Natural killer cell (primary cell): Measurements from ENCODE around the gene FLOT1. TPM values are rescaled to one million over a fixed set of nuclear protein-coding genes. Genes with fewer than 3 reads are reported as not detected.

Experiments
- ATAC-seq, 3 donors: fragments of 150-1000 bp in 2 of 3; fragments of 200-7000 bp in 1 of 3; cut with Tn5 transposase; 1 replicate in 1 of 3; 2 replicates in 2 of 3; pipeline ENCODE4 v1.10.0; 2021; ENCODE audit warnings: mild to moderate bottlenecking in 2 of 3, moderate library complexity in 2 of 3
- DNase-seq, 2 donors: peaks; one replicate each; pipeline versions ENCODE4 v3.0.0 to v3.0.0-alpha.2; 2013 to 2021; ENCODE audit warnings: mixed read lengths in 1 of 2
- H3K27ac ChIP-seq: one replicate; pipeline ENCODE4 v1.5.1; 2013; ENCODE audit warnings: mild to moderate bottlenecking, low read length
- H3K27me3 ChIP-seq: one replicate; pipeline ENCODE4 v1.6.1; 2013; ENCODE audit warnings: low read length; ENCODE audit not compliant: control insufficient read depth, insufficient read depth
- H3K36me3 ChIP-seq: one replicate; pipeline ENCODE4 v1.6.1; 2013; ENCODE audit warnings: low read length; ENCODE audit not compliant: control insufficient read depth, insufficient read depth
- H3K4me1 ChIP-seq: one replicate; pipeline ENCODE4 v1.6.1; 2013; ENCODE audit warnings: low read length; ENCODE audit not compliant: control insufficient read depth, insufficient read depth
- H3K4me3 ChIP-seq: one replicate; pipeline ENCODE4 v1.5.1; 2013; ENCODE audit warnings: low read length
- H3K9me3 ChIP-seq: one replicate; pipeline ENCODE4 v1.6.1; 2013; ENCODE audit warnings: low read length; ENCODE audit not compliant: control insufficient read depth, insufficient read depth
- H3K27ac Mint-ChIP-seq, 2 donors: one replicate each; pipeline ENCODE4 v1.8.0; 2022; ENCODE audit warnings: mild to moderate bottlenecking in 2 of 2, mixed read lengths in 2 of 2, moderate library complexity in 1 of 2
- H3K27me3 Mint-ChIP-seq, 2 donors: one replicate each; pipeline ENCODE4 v1.8.0; 2022; ENCODE audit warnings: low read depth in 2 of 2, mixed read lengths in 2 of 2
- H3K36me3 Mint-ChIP-seq: one replicate; pipeline ENCODE4 v1.8.0; 2022; ENCODE audit warnings: mixed read lengths
- H3K4me1 Mint-ChIP-seq, 2 donors: one replicate each; pipeline ENCODE4 v1.8.0; 2022; ENCODE audit warnings: mixed read lengths in 2 of 2
- H3K4me3 Mint-ChIP-seq: one replicate; pipeline ENCODE4 v1.8.0; 2022; ENCODE audit warnings: mild to moderate bottlenecking, moderate library complexity, mixed read lengths
- H3K9me3 Mint-ChIP-seq, 2 donors: one replicate each; pipeline ENCODE4 v1.8.0; 2022; ENCODE audit warnings: mixed read lengths in 2 of 2
- CTCF ChIP-seq: fragments of 200-600 bp; IDR thresholded peaks from one replicate; pipeline ENCODE4 v1.8.0; 2022; ENCODE audit warnings: antibody characterized with exemption
- whole genome bisulfite sequencing: methylation state at CpG from one replicate; pipeline ENCODE4 v1.1.7; 2013; ENCODE audit warnings: missing lambda C conversion rate; ENCODE audit not compliant: insufficient coverage; 5-methylcytosine and 5-hydroxymethylcytosine counted together
- intact Hi-C: fragments of 100-400 bp; cut with micrococcal nuclease; formaldehyde crosslinking; loops from one replicate; pipeline ENCODE4 v1.14.2; 2022
- total RNA-seq, 4 donors: library from RNA; stranded (reverse); fragments of 120-200 nt in 1 of 4; gene quantifications; one replicate each; pipeline versions ENCODE4 v1.2.3 to v1.2.4, GENCODE V29; 2013 to 2022

FLOT1 gene
- total RNA-seq, 3 donors from 2014 or later (not counting 1 experiment from before 2014, with no cell fraction given), result 73.1 to 113 (median 94.2) TPM

- ATAC-seq, result no peak
- Mint-ChIP-seq H3K4me3 (no peak overlapping the region), H3K9me3 (no peaks in the 10 kb centered on the region), H3K27ac (no peak overlapping the region), H3K36me3 (no peaks in the 10 kb centered on the region), H3K27me3 (no peaks in the 10 kb centered on the region), H3K4me1 (peaks cover 19 to 32% of the 10 kb centered on the region in 2 donors)
- Histone ChIP-seq H3K4me3 (no peak overlapping the region), H3K27ac (no peak overlapping the region), H3K9me3 (no peaks in the 10 kb centered on the region), H3K36me3 (no peaks in the 10 kb centered on the region), H3K4me1 (peaks cover 20% of the 10 kb centered on the region), H3K27me3 (no peaks in the 10 kb centered on the region)
- intact Hi-C loops, result no loop called here
- 100% methylated on average over 1 of the region's 1 CpG for WGBS
- TF ChIP-seq CTCF, result no peak
- no peak for DNase-seq
Observed at GRCh38 chr6:30747300-30747687, 4.8 kb upstream of the FLOT1 start.

- Histone ChIP-seq H3K4me1 (peaks cover 47% of the 10 kb centered on the region), H3K27ac (peak within 1 kb of the TSS; percentile 84), H3K4me3 (peak within 1 kb of the TSS; percentile 72), H3K9me3 (no peaks in the 10 kb centered on the region), H3K36me3 (peaks cover 17% of the 10 kb centered on the region), H3K27me3 (no peaks in the 10 kb centered on the region)
- under 1% methylated on average over 54 of the region's 54 CpGs for WGBS
- Mint-ChIP-seq H3K27ac (peak within 1 kb of the TSS; percentile 94 to 96), H3K36me3 (no peaks in the 10 kb centered on the region), H3K27me3 (no peaks in the 10 kb centered on the region), H3K4me3 (peak within 1 kb of the TSS; percentile 95), H3K4me1 (peaks cover 33 to 58% of the 10 kb centered on the region in 2 donors), H3K9me3 (no peaks in the 10 kb centered on the region)
- peak; percentile 65 to 88 for DNase-seq
- intact Hi-C loops, result loop anchor here (1.0 to 5.0 kb wide), 2 partner anchors 127 to 133 kb away; partner anchors contain the start of genes MRPS18B and PPP1R10
- TF ChIP-seq CTCF, result peak; percentile 68
- peak; percentile 45 to 62 (median 50) for ATAC-seq
Observed at GRCh38 chr6:30744054-30744805, 1.7 kb upstream of the FLOT1 start, which contains the start of gene IER3. Gene IER3 (minus strand): TSS chr6:30744547. CDS start chr6:30744518, 29 bp downstream.

- Histone ChIP-seq H3K9me3 (no peaks in the 10 kb centered on the region), H3K4me1 (peaks cover 51% of the 10 kb centered on the region), H3K27ac (peak overlapping the region; percentile 84), H3K27me3 (no peaks in the 10 kb centered on the region), H3K36me3 (peaks cover 25% of the 10 kb centered on the region), H3K4me3 (peak overlapping the region; percentile 72)
- DNase-seq (peak; percentile 29 to 72), ATAC-seq (peak in 1 of 3 donors; percentile 13)
- no peak for TF ChIP-seq CTCF
- intact Hi-C loops, result loop anchor here (1.0 to 5.0 kb wide), 2 partner anchors 126 to 134 kb away; partner anchors contain the start of genes MRPS18B and PPP1R10
- Mint-ChIP-seq H3K27me3 (no peaks in the 10 kb centered on the region), H3K9me3 (no peaks in the 10 kb centered on the region), H3K36me3 (no peaks in the 10 kb centered on the region), H3K4me1 (peaks cover 42 to 64% of the 10 kb centered on the region in 2 donors), H3K27ac (peak overlapping the region; percentile 94 to 96), H3K4me3 (peak overlapping the region; percentile 95)
- 3% methylated on average over 54 of the region's 55 CpGs for WGBS
Observed at GRCh38 chr6:30743099-30744053, 889 bp upstream of the FLOT1 start.
